Activated naive CD4-positive, alpha-beta T cell (primary cell): ENCODE data around the gene TMCO2.
"Not testable (repeated sequence)": the region's sequence is repeated elsewhere in the genome, so short reads cannot be mapped to it uniquely, and the experiment has no call there.

Source experiments
- DNase-seq, 4 experiments: peaks; one replicate each; lab custom pipeline; 2025; lab: John Stamatoyannopoulos, UW

The TMCO2 gene

DNA sequence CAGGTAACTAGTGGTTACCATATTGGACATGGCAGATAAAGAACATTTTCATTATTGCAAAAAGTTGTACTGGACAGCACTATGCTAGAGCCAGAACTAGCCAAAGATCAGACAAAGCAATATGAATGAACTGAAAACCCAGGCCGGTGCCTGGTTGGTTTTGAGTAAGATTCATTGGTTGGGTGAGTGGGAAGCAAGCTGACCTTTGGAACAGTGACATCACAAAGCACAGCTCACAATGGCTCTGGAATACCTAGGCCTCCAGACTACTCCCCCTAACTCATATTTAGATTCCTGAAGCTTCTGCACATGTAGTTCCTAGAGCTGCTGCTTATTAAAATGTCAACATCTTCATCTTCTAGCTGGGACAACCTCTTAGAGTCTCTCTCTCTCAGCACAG is at the start of gene TMCO2:
Gene TMCO2 (plus strand): TSS at position 283 of the 400 bp plus-strand sequence. CDS start 57 bp downstream, at position 340.
- DNase-seq, result no peak

DNA sequence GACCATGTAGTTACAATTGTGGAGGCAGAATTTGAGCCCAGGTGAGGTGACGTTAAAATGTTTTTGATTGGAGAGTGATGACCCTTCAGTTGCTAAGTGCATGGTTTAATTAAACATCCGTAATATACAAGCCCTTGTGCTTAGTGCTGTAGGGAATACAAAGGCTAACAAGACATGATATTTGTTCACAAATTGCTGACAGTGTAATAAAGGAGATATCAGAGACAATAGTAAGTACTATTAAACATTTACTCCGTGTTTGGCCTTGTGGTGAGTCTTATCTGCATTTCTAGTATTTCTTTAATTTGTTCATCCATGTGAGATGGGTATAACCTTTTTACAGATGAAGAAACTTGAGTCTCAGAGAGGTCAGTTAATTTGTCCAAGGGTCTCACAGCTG is 48.6 kb upstream of the TMCO2 start:
- no peak for DNase-seq

DNA sequence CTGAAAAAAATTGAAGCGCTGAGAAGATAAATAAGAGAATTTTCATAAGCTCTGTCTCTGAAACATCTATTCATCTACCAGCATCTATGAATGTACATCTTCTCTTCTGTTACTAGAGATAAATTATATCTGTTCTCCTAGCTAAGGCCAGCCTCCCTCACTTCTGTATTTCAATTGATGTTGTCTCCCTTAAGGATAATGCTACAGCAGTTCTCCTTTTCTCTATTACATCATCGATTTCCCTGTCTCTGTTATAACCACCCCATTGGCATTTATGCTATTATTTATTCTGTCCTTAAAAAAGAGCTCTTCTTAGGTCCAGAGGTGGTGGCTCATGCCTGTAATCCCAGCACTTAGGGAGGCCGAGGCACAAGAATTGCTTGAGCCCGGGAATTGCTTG is 42.9 kb upstream of the TMCO2 start:
- DNase-seq, result no peak

DNA sequence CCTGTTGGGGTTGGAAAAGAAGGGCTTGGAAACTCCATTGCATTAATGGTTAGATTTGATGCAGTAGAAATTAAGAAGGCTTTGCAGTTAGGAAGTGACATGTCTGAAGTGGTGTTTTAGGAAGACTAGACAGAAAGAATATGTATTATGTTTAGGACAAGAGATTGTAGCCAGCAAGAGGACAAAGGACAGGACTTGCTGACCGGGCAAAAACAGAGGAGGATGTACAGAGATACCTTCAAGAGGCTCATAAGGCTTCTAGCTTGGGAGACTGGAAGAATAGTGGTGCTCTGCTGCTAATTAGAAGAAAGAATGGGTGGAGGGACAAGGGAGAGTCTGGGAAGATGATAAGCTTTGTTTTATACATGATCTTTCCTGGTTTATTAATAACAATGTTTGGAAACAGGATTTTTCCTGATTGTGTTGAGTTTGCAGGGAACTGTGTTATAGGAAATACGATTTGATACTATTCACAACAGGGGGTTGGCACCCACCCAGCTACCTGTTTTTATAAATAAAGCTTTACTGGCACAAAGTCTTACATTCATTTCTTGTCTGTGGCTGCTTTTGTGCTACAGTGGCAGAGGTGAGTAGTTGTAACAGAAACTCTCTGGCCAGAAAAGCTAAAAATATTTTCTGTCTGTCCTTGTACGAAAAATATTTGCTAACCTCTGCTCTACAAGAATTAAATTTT is 37.1 kb upstream of the TMCO2 start:
- DNase-seq, result no peak

DNA sequence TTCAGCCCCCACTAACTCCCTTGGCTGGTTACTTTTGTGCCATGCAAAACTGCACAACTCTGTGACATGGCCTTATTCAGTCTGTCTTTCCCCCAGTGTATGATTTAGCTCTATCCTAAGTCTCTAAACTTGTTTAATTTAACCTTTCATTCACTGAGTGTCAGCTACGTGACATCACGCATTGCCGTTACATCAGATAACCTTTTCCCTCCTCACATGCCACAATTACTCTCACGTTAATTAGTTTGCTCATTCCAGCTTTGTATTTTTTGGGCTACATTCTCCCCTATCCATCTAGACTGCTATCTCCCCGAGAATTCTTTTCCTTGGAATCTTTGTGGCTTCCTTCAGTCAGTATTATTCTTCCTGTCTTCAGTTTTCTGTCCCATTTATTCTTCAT is 29.4 kb upstream of the TMCO2 start:
- DNase-seq, result no peak

DNA sequence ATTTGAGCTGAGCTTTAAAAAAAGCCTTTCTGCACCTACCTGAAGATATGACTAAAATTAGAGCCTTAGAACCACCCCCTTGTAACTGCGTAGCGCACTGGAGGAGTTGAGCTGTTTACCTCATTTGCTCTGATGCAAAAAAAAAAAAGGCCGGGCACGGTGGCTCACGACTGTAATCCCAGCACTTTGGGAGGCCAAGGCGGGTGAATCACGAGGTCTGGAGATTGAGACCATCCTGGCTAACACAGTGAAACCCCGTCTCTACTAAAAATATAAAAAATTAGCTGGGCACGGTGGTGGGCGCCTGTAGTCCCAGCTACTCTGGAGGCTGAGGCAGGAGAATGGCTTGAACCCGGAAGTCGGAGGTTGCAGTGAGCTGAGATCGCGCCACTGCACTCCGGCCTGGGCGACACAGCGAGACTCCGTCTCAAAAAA is 26.2 kb upstream of the TMCO2 start:
- DNase-seq, result not testable (repeated sequence)

DNA sequence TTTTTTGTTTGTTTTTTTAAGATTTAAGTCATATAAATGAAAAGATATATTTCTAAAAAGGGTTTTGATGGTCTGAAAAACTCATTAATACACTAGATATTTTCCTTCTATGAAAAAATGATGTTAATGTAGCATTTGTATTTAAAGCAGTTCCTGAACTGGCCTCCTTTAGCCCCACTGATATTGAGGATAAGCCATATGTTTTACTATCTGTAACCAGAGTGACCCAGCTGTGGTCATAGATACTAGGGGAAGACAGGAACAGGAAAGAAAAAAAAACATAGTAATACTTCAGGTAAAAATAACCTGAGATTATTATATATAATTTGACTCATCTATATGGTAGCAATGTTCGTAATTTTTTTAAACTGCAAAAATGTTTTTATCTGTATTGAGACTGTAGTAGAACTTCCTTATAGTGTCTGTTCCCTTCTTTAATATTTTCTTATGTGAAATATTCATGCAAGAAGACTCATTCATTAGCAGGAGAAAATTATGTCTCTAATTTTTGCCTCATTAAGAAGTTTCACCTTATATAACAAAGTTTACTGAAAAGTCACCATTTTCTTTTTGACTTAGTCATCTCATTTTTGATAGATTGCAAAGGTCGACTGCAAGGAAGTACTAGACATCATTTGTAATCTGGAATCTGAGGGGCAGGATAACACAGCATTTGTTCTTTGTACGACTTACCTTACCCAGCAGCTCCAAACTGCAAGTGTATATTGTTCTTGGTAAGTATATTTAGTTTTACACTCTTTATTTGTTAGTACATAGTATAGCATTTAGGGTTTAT is 25.6 kb upstream of the TMCO2 start:
- DNase-seq, result no peak

DNA sequence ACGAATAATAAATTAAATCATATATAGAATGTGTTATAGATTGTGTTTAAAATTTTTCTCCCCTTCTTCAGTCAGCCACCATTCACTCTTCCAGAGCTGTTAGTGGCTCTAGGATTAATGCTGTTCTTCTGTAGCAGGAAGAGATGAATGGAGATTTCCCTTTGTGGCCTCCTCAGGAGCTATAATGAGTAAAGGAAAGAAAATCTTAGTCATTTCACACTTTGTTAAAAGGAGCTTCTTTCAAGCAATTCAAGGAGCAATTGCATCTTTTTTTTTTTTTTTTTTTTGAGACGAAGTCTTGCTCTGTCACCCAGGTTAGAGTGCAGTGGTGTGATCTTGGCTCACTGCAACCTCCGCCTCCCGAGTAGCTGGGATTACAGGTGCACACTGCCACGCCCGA is 23.7 kb upstream of the TMCO2 start:
- DNase-seq, result no peak

DNA sequence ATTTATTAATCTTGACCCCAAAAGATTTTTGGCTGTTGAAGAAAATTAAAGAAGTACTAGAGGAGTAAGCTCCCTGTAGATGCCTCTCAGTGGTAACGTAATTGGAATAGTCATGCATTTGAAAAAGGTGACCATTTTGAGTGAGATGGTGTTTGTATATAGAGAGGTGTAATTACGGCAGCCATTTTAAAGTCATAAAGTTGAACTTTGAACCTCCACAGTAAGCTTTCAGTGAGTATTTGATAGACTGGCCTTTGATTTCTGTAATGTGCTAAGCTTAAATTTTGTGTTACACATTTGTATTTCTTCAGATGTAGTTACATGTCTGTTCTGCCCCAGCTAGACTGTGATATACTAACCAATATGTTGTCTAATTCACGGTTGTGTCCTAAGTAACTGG is 21.5 kb upstream of the TMCO2 start:
- no peak for DNase-seq

DNA sequence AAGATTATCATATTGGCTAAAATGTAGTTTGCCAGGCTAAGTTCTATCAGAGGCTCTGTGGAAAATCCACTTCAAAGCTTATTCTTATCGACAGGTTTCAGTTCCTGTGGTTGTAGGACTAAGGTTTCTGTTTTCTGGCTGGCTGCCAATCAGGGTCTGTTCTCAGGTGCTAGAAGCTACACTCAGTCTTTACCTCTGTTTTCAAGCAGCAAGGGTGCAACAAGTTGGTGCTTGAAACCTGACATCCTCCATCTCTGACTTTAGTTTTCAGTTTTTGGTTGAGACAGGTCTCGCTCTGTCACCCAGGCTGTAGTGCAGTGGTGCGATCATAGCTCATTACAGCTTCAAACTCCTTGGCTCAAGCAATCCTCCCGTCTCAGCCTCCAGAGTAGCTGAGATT is 15.3 kb upstream of the TMCO2 start:
- no peak for DNase-seq

DNA sequence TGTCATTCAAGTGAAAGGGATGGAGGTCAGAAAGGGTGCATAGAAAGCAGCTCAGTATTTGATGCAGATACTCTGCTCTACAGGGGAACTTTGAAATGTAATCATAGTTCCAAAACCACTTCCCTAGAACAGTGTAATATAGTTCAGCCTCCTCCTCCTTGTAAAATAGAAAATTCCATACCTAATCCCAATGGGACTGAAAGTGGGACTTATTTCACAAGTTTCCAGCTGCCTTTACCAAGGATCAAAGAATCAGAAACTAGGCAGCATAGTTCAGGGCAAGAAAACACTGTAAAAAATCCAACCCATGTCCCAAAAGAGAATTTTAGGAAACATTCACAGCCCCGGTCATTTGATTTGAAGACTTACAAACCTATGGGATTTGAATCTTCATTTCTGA is 8.1 kb upstream of the TMCO2 start:
- DNase-seq, result no peak

DNA sequence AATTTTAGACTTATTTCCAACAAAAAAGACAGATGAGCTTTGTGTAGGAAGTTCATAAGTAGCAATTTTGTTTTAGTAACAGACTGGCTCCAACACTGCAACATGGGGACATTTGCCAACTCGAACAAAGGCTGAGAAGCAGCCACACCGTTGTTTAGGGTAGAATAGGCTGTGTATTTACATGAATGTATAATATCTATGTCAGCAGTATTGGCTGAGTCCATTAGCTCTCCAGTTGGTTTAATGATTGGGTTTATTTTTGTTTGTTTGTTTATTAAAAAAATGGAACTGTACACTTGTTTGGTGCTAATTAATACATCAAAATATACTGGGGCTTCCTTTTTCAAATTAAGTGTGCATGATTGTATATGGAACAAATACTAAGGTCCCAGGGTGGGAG is 7.3 kb upstream of the TMCO2 start:
- no peak for DNase-seq

DNA sequence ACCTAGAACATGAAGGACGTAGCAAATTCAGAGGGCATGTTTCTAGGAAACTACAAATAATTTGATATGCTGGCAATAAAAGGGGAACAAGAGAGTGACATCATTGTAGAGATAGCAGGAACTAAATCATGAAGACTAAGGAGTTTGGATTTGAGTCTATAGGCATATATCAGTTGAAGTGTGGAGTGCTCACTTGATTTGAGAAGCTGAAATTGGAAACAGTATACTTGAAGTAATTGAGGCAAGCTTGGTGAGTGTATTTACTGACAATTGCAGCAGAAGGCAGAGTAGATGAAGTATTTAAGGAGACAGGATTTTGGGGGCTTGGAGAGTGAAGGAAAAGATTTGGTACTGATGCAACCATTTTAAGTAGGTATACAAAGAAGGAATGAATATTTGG is 6.4 kb upstream of the TMCO2 start:
- DNase-seq, result no peak

DNA sequence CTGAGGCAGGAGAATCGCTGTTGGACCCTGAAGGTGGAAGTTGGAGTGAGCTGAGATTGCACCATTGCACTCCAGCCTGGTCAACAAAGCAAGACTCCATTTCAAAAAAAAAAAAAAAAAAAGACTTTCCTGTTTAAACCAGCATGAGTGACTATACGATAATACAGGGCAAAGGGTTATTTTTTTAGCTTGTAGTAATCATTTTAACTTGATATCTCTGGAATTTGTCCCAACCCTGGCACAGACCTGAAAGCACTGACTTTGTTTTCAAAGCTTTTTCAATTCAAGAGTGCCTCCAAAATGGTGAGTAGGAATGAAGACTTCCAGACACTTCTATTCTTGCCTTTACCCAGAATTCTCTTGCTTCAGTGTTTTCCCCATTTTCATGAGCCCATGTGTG is 4.4 kb upstream of the TMCO2 start:
- DNase-seq, result no peak

DNA sequence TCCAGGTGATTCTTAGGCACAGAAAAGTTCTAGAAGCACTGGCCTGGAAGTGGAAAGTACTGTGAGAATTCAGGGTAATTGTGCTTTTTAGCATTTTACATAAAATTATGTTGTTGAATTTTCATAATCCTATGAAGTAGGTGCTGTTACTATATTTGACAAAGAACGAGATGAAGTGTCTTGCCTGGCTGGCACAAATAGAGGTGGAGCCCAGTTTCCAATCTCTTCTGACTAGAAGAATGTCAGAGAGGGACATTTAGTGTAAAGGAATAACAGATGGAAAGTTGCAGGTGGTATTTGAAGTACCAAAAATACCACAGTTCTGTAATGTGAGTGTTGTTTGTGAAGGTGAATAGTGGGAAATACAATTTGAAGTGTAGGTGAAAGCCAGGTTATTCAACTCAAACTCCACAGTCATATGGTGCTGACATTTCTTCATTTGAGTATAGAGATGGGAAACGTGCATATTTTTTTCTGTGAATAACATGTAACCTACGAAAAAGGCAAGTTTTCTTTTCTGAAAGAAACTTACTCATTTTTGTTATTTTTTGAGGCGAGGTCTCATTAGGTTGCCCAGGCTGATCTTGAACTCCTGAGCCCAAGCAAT is 3.5 kb upstream of the TMCO2 start:
- DNase-seq, result no peak

DNA sequence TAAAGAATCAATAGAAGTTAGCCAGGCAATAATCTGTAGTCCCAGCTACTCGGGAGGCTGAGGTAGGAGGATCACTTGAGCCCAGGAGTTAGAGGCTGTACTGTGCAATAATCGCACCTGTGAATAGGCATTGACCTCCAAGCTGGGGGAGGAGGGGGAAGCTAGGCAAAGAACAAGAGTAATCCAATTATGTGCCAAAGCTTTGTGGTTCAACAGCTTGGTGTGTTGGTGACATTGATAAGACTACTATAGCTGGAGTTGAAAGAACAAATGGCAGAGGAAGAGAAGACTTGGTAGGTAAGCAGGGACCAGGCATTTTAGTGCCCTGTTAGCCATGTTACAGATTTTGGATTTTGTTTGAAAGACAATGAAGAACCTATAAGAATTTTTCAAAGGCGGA is 2.1 kb upstream of the TMCO2 start:
- DNase-seq, result no peak

DNA sequence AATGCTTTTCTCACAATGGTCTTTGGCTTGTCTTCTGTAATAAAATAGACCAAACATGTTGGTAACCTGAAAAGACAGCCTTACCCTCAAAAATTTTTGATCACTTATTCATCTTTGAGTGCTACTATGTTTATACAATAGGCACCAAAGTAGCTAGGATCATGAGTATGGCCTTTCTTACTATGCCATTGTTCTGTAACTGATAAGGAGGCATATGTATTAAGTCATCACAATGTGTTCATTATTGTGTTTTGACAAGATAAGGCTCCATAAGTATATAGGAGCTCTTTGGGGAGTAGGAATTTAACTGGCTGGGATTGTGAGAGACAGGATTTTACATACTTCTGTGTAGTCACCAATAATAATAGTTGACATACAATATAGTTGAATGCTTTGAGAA is 675 bp downstream of the TMCO2 start:
- DNase-seq, result no peak

DNA sequence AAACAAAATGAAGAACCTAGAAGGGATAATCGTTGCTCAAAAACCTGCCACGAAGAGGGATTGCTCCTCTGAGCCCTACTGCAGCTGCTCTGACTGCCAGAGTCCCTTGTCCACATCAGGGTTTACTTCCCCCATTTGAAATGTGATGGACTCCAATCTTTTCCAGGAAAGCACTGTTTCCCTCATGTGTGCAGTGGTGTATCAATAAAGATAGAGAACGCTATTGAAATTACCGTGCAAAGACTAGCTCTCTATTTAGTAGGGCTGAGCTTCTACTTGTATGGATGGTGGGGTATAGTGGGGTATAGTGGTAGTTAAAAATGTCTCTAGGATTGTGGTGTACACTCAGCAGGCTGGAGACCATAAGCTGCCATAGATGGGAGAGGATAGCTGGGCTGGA is 3.7 kb downstream of the TMCO2 start:
- DNase-seq, result no peak

DNA sequence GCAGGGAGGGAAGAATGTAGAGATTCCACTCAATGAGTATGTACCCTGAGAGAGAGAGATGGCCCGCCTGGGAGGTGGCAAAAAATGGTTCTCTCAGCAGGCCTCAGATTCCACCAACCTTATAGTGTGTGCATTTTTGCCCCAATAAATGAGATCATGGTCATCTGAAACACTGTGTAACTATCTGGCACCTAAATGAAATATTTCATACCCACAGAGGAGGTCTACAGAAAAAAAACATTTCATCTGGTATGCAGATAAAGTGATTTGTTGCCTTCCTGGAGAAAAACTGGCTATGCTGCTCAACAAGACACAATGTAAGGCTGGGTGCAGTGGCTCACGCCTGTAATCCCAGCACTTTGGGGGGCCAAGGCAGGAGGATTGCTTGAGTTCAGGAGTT is 4.9 kb downstream of the TMCO2 start:
- no peak for DNase-seq

DNA sequence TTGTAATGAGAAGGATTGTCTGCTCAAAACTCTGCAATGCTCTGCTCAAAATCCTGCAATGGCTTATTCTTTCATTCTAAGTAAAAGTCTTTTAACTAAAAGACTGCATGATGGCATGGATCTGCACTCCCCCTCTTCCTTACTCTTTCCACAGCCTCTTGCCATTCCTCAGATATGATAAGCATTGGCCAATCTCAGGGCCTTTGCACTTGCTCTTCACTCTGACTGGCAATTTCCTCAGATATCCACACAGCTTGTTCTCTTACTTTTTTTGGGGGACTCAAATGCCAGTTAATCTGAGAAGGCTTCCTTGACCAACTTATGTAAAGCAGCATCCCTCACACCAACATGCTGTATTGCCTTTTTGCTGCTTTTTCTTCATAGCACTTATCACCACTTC is 7.5 kb downstream of the TMCO2 start:
- no peak for DNase-seq

DNA sequence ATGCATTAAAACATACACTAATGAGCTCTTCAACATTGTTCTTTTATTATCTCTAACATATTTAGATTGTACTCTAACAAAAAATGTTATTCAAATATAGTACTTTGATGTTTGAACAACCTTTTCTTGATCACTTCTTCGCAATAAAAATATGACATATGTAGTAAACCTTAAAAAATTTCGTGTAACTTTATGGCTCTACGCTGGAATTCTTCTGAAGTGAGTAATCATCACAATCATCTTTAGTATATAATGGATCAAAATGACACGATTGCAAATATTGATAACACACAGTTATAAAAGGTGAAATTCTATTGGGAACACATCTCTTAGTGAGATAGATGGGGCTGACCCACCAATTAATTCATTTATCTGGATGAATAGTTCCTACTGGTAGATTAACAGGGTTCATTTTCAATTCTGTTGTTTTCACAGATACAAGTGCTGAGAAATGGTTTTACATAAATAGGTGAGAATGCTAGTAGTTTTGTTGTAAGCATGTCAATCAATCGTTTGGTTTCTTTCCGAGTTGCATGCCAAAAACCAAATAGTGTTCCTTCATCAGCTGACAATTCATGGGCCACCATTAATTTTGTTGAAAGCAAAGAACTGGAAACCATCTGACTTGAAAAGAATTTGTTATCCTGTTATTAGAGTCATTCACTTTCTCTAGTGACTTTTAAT is 8.8 kb downstream of the TMCO2 start:
- DNase-seq, result no peak

DNA sequence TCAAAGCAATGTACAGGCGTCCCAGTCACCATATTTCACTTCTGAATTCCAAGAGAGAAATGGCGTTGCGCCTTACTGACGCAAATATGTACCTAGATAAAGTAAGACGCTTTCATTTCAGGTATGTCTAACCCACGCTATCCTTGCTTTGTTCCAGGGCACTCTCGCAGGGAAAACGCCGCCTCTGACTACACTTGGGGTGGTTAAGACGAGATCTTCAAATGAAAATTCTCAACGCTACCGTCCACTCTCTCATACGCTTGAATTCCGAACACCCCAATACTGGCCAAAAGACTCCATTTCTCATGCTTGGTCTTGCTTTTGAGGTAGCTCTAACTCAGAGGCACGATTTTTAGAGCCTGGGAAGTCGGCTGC is 9.6 kb downstream of the TMCO2 start:
- no peak for DNase-seq
